ENCODE data around the gene KCTD1. TPM values are rescaled to one million over a fixed set of nuclear protein-coding genes. Genes with fewer than 3 reads are reported as not detected.

KCTD1 gene
- total and polyA plus RNA-seq, 4 donors: 4.0 to 17.5 (median 9.2) TPM

- no peak for ATAC-seq (ENCODE audit: insufficient read depth, low FRiP score)
These were observed 86.0 kb downstream of the KCTD1 start for GRCh38 chr18:26462355-26462754.

GRCh38 chr18:26461405-26461804 lies 86.9 kb downstream of the KCTD1 start:
- DNase-seq (no peak), ATAC-seq (ENCODE audit: insufficient read depth, low FRiP score) (no peak)
- Histone ChIP-seq H3K4me1 (ENCODE audit: control insufficient read depth in 5 of 5, insufficient read depth in 5 of 5, low read length in 5 of 5) (peaks cover 0 to 6% (median 0%) of the 10 kb centered on the region in 5 donors), H3K36me3 (ENCODE audit: control insufficient read depth in 4 of 4, insufficient read depth in 4 of 4, low read length in 4 of 4) (peaks cover 0 to 12% (median 8%) of the 10 kb centered on the region in 4 donors), H3K9ac (ENCODE audit: insufficient read depth in 1 of 2, low read length in 2 of 2) (no peak overlapping the region), H3K4me3 (no peak overlapping the region), H3K27ac (ENCODE audit: low read depth in 1 of 2, low read length in 1 of 2) (no peak overlapping the region), H3K9me3 (ENCODE audit: control insufficient read depth in 4 of 4, insufficient read depth in 3 of 4, low read length in 3 of 4) (peaks cover 0 to 6% (median 0%) of the 10 kb centered on the region in 4 donors), H3K27me3 (ENCODE audit: control insufficient read depth in 3 of 3, insufficient read depth in 3 of 3, low read length in 2 of 3) (no peaks in the 10 kb centered on the region)
- TF ChIP-seq, protein P1, sequence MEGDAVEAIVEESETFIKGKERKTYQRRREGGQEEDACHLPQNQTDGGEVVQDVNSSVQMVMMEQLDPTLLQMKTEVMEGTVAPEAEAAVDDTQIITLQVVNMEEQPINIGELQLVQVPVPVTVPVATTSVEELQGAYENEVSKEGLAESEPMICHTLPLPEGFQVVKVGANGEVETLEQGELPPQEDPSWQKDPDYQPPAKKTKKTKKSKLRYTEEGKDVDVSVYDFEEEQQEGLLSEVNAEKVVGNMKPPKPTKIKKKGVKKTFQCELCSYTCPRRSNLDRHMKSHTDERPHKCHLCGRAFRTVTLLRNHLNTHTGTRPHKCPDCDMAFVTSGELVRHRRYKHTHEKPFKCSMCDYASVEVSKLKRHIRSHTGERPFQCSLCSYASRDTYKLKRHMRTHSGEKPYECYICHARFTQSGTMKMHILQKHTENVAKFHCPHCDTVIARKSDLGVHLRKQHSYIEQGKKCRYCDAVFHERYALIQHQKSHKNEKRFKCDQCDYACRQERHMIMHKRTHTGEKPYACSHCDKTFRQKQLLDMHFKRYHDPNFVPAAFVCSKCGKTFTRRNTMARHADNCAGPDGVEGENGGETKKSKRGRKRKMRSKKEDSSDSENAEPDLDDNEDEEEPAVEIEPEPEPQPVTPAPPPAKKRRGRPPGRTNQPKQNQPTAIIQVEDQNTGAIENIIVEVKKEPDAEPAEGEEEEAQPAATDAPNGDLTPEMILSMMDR (IDR thresholded peaks at IDR 0.05; ENCODE audit: control extremely low read depth, extremely low read depth): no peak
- 73 to 87% methylated on average over 3 of the region's 3 CpGs for WGBS, 2 donors

More at GRCh38 chr18:26462355-26462754, 86.0 kb downstream of the KCTD1 start:
- TF ChIP-seq, protein P1 (IDR thresholded peaks at IDR 0.05; ENCODE audit: control extremely low read depth, extremely low read depth): no peak
- Histone ChIP-seq H3K4me3 (no peak overlapping the region), H3K9ac (ENCODE audit: insufficient read depth in 1 of 2, low read length in 2 of 2) (no peak overlapping the region), H3K27ac (ENCODE audit: low read depth in 1 of 2, low read length in 1 of 2) (no peak overlapping the region), H3K9me3 (ENCODE audit: control insufficient read depth in 4 of 4, insufficient read depth in 3 of 4, low read length in 3 of 4) (peaks cover 0 to 6% (median 0%) of the 10 kb centered on the region in 4 donors), H3K27me3 (ENCODE audit: control insufficient read depth in 3 of 3, insufficient read depth in 3 of 3, low read length in 2 of 3) (no peaks in the 10 kb centered on the region), H3K36me3 (ENCODE audit: control insufficient read depth in 4 of 4, insufficient read depth in 4 of 4, low read length in 4 of 4) (peaks cover 0 to 11% (median 8%) of the 10 kb centered on the region in 4 donors), H3K4me1 (ENCODE audit: control insufficient read depth in 5 of 5, insufficient read depth in 5 of 5, low read length in 5 of 5) (peaks cover 0 to 5% (median 0%) of the 10 kb centered on the region in 5 donors)
- DNase-seq: no peak
- 92 to 95% methylated on average over 4 of the region's 4 CpGs for WGBS, 2 donors

DNA sequence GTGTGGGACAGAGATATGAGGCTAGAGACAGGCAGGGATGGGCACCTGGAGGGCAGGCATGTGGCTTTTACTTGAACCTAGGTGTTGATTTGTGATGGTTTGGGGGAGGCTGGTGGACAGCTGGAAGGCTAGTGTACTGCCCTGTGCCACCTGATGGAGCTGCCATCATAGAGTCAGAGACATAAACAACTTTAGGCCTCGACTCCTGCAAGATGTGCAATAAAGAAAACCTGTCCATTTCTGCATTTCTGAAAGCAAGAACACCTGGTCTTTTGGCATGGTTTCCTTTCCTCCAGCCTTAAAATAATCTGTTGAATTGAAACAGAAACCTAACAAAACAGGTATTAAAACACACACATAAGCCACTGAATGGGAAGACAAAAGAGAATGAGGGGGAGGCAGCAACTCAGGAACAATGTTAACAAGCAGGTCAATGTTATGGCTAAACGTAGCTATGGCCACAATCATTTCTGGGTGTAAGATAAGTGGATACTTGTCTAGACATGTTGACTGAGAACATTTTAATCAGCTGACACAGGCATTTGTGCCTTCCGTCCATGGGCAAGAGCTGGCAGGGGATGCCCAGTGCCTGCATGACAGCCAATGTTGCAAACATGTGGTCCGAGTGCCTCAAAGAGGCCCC lies 87.8 kb downstream of the KCTD1 start:
- Histone ChIP-seq H3K4me3 (no peak overlapping the region), H3K4me1 (ENCODE audit: control insufficient read depth in 5 of 5, insufficient read depth in 5 of 5, low read length in 5 of 5) (peaks cover 0 to 6% (median 0%) of the 10 kb centered on the region in 5 donors), H3K36me3 (ENCODE audit: control insufficient read depth in 4 of 4, insufficient read depth in 4 of 4, low read length in 4 of 4) (peaks cover 0 to 12% (median 7%) of the 10 kb centered on the region in 4 donors), H3K9ac (ENCODE audit: insufficient read depth in 1 of 2, low read length in 2 of 2) (no peak overlapping the region), H3K27me3 (ENCODE audit: control insufficient read depth in 3 of 3, insufficient read depth in 3 of 3, low read length in 2 of 3) (no peaks in the 10 kb centered on the region), H3K27ac (ENCODE audit: low read depth in 1 of 2, low read length in 1 of 2) (peak overlapping the region in 1 of 2 donors; percentile 1), H3K9me3 (ENCODE audit: control insufficient read depth in 4 of 4, insufficient read depth in 3 of 4, low read length in 3 of 4) (peaks cover 0 to 6% (median 0%) of the 10 kb centered on the region in 4 donors)
- ATAC-seq (ENCODE audit: insufficient read depth, low FRiP score): no peak
- 61 to 77% methylated on average over 4 of the region's 4 CpGs for WGBS, 2 donors
- DNase-seq: peak in 2 of 3 donors; percentile 53 to 62
- TF ChIP-seq, protein P1 (IDR thresholded peaks at IDR 0.05; ENCODE audit: control extremely low read depth, extremely low read depth): no peak
